Measurements from ENCODE around the gene CBFB.

DNA sequence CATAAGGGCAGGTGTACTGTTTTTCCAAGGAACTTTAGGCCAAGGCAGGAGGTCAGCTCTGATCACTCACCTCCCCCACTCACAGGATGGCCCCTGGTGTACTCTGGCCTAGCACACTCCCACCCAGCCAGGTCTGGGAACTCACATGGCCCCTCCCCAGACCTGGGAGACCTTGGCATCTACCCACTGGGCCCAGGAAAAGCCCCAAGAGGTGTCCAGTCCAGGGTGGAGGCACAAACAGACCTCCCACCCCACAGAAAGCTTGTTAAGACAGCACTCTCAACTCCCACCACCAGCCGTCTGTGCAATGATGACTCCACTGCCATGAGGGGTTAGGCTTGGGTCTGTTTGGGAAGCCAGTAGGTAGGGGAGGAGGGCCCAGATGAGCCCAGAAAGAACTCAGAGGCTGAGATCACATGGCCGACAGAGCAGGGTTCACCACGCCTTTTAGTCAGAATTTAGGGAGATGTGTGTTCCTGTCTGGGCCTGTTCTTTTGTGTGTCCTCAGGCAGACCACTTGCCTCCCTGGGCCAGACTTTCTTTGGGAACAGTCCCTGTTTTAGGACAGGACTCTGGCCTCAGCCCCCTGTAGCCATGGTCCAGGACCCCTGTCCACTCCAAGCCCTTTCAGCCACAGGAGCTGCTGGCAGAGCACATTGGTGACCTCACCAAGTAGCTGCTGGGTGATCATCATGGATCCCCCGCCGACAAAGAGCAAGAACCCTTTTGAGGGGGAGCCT lies 12.1 kb upstream of the CBFB start:
- TF ChIP-seq, protein P1, sequence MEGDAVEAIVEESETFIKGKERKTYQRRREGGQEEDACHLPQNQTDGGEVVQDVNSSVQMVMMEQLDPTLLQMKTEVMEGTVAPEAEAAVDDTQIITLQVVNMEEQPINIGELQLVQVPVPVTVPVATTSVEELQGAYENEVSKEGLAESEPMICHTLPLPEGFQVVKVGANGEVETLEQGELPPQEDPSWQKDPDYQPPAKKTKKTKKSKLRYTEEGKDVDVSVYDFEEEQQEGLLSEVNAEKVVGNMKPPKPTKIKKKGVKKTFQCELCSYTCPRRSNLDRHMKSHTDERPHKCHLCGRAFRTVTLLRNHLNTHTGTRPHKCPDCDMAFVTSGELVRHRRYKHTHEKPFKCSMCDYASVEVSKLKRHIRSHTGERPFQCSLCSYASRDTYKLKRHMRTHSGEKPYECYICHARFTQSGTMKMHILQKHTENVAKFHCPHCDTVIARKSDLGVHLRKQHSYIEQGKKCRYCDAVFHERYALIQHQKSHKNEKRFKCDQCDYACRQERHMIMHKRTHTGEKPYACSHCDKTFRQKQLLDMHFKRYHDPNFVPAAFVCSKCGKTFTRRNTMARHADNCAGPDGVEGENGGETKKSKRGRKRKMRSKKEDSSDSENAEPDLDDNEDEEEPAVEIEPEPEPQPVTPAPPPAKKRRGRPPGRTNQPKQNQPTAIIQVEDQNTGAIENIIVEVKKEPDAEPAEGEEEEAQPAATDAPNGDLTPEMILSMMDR (conservative IDR thresholded peaks at IDR 0.05; ENCODE audit: low read depth in 2 of 2): no peak
- no peak for TF ChIP-seq REST (IDR thresholded peaks at IDR 0.05; ENCODE audit: unreplicated experiment)
- TF ChIP-seq EZH2 (IDR thresholded peaks at IDR 0.05; ENCODE audit: low read depth, unreplicated experiment): no peak
- no peak for TF ChIP-seq JUNB (IDR thresholded peaks at IDR 0.05; ENCODE audit: unreplicated experiment)

Measured in GM23338 (cell line).